ENCODE results near the gene ELOVL5.
A peak's percentile ranks its signal among the peaks of the same experiment; 100 is the strongest.
"Not testable (repeated sequence)": the region's sequence is repeated elsewhere in the genome, so short reads cannot be mapped to it uniquely, and the experiment has no call there.

The ELOVL5 gene, protein sequence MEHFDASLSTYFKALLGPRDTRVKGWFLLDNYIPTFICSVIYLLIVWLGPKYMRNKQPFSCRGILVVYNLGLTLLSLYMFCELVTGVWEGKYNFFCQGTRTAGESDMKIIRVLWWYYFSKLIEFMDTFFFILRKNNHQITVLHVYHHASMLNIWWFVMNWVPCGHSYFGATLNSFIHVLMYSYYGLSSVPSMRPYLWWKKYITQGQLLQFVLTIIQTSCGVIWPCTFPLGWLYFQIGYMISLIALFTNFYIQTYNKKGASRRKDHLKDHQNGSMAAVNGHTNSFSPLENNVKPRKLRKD

GRCh38 chr6:53348371-53349208 is at the start of gene ELOVL5:
Gene ELOVL5, minus strand, starts transcription at chr6:53348950. Its CDS starts 53,251 bp downstream, at chr6:53295699.
- TF ChIP-seq, protein P1, sequence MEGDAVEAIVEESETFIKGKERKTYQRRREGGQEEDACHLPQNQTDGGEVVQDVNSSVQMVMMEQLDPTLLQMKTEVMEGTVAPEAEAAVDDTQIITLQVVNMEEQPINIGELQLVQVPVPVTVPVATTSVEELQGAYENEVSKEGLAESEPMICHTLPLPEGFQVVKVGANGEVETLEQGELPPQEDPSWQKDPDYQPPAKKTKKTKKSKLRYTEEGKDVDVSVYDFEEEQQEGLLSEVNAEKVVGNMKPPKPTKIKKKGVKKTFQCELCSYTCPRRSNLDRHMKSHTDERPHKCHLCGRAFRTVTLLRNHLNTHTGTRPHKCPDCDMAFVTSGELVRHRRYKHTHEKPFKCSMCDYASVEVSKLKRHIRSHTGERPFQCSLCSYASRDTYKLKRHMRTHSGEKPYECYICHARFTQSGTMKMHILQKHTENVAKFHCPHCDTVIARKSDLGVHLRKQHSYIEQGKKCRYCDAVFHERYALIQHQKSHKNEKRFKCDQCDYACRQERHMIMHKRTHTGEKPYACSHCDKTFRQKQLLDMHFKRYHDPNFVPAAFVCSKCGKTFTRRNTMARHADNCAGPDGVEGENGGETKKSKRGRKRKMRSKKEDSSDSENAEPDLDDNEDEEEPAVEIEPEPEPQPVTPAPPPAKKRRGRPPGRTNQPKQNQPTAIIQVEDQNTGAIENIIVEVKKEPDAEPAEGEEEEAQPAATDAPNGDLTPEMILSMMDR (IDR thresholded peaks at IDR 0.05; ENCODE audit: insufficient read depth, low read depth, low read length, missing control alignments): no peak
- H3K4me3 ChIP-seq (ENCODE audit: low read length): peak within 1 kb of the TSS; percentile 78
- DNase-seq (ENCODE audit: low read depth): peak; percentile 98

DNA sequence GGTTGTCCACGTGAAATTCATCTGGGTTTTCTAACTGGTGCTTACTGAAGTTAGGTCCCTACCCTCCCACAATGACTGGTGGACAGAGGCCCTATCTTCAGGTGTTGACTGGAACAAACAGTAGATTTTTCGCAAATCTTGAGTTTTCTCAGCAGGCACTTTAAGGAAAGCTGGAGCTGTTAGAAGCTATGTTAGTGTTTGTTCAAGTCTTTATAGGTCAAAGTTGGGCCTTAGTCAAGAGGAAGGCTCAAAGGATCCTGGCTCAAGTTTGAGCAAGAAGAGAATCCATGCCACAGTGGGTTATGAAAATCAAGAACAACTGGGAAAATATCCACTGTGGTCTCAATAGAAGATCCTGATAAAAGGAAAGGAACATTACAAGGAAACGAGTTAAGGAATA is 48.5 kb upstream of the ELOVL5 start:
- TF ChIP-seq, protein P1 (IDR thresholded peaks at IDR 0.05; ENCODE audit: insufficient read depth, low read depth, low read length, missing control alignments): no peak
- no peak overlapping the region for H3K4me3 ChIP-seq (ENCODE audit: low read length)
- no peak for DNase-seq (ENCODE audit: low read depth)

GRCh38 chr6:53395986-53396385 is 47.2 kb upstream of the ELOVL5 start:
- DNase-seq (ENCODE audit: low read depth): no peak
- no peak overlapping the region for H3K4me3 ChIP-seq (ENCODE audit: low read length)
- TF ChIP-seq, protein P1 (IDR thresholded peaks at IDR 0.05; ENCODE audit: insufficient read depth, low read depth, low read length, missing control alignments): no peak

GRCh38 chr6:53394704-53395103 is 46.0 kb upstream of the ELOVL5 start:
- H3K4me3 ChIP-seq (ENCODE audit: low read length): no peak overlapping the region
- TF ChIP-seq, protein P1 (IDR thresholded peaks at IDR 0.05; ENCODE audit: insufficient read depth, low read depth, low read length, missing control alignments): no peak
- no peak for DNase-seq (ENCODE audit: low read depth)

GRCh38 chr6:53391170-53391569 is 42.4 kb upstream of the ELOVL5 start:
- DNase-seq (ENCODE audit: low read depth): no peak
- TF ChIP-seq, protein P1 (IDR thresholded peaks at IDR 0.05; ENCODE audit: insufficient read depth, low read depth, low read length, missing control alignments): no peak
- no peak overlapping the region for H3K4me3 ChIP-seq (ENCODE audit: low read length)

- DNase-seq (ENCODE audit: low read depth): no peak
- TF ChIP-seq, protein P1 (IDR thresholded peaks at IDR 0.05; ENCODE audit: insufficient read depth, low read depth, low read length, missing control alignments): no peak
Observed at GRCh38 chr6:53390010-53390409, 41.3 kb upstream of the ELOVL5 start.

DNA sequence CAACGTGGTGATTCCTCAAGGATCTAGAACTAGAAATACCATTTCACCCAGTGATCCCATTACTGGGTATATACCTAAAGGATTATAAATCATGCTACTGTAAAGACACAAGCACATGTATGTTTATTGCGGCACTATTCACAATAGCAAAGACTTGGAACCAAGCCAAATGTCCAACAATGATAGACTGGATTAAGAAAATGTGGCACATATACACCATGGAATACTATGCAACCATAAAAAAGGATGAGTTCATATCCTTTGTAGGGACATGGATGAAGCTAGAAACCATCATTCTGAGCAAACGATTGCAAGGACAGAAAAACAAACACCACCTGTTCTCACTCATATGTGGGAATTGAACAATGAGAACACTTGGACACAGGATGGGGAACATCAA is 39.9 kb upstream of the ELOVL5 start:
- DNase-seq (ENCODE audit: low read depth); H3K4me3 ChIP-seq (ENCODE audit: low read length): not testable (repeated sequence)

More at GRCh38 chr6:53390010-53390409, 41.3 kb upstream of the ELOVL5 start:
- H3K4me3 ChIP-seq (ENCODE audit: low read length): no peak overlapping the region

Data from epithelial cell of esophagus (primary cell).